CMK (cell line): Measurements from ENCODE around the gene MYBPH.

ENCODE experiments used
- DNase-seq: peaks from one replicate; pipeline ENCODE4 v3.0.0-alpha.2; 2010; ENCODE audit warnings: low read depth

The MYBPH gene

DNA sequence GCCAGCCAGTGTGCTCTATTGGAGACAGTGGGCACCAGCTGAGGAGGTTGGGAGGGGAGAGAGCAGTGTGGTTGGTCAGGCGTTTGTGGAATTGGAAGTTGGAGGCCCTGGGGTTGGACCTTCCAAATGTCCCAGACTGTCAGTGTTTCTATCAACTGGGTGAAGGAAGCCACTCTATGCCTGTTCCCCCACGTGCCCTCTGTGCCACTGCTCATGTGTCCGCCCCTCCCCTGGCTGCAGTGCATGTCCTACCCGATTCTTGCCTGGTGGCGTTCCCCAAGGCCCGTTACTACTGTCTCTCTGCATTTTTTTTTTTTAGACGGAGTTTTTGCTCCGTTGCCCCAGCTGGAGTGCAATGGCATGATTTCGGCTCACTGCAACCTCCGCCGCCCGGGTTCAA is 27.0 kb downstream of the MYBPH start:
- DNase-seq: no peak

- DNase-seq: no peak
Observed at GRCh38 chr1:203148127-203148526, 27.5 kb downstream of the MYBPH start.

- DNase-seq: no peak
Observed at GRCh38 chr1:203147376-203147775, 28.2 kb downstream of the MYBPH start.

- DNase-seq: no peak
Observed at GRCh38 chr1:203146537-203146936, 29.1 kb downstream of the MYBPH start.

DNA sequence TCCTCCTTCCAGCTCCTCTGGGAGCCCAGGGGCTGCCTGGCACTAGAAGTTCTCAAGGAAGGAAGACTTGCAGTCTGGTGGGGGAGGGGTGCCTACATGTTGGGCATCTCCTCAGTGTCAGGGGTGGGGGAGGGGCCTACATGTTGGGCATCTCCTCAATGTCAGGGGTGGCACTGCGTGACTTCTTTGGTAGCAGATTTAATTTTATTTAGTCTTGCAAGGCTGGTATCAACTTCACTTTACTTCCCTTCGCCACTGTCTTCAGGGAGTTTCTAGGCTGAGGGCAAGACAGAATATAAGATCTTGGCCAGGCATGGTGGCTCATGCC is 29.6 kb downstream of the MYBPH start:
- DNase-seq: no peak

DNA sequence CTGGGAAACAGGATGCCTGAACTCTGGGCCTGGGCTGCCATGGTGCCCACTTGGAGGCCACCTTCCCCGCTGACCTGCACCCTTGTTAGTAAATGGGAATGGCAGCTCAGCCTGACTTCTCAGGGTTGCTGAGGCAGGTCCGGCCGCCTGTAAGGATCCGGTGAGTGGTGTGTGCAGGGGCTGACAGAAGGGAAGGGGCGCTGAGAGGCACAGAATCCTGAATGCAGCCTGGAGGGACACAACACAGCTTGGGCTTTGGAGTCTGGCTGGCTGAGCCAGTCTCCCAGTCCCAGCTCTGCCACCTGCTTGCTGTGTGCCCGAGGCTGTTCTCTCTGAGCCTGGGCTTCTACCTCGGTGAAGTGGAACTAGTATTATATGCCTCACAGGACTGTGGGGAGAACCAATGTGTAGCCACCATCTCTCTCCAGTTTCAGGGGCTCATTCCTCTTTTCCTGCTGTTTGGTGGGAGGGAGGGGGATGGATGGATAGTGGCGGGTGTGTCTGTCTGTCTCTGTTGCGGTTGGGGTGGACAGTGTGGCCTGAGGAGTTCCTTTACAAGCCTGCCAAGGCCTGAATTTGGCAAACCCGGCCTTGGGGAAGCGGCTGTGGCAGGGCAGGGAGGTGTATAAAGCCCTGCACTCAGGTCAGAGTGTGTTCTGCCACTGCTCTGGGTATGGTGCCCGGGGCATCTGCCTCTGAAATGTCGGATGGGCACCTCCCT is 30.1 kb downstream of the MYBPH start:
- DNase-seq: no peak

GRCh38 chr1:203144661-203145060 is 31.0 kb downstream of the MYBPH start:
- DNase-seq: no peak

GRCh38 chr1:203143641-203144040 is 32.0 kb downstream of the MYBPH start:
- DNase-seq: no peak

- no peak for DNase-seq
Observed at GRCh38 chr1:203142684-203143408, 32.8 kb downstream of the MYBPH start.

- no peak for DNase-seq
Observed at GRCh38 chr1:203142124-203142523, 33.5 kb downstream of the MYBPH start.

DNA sequence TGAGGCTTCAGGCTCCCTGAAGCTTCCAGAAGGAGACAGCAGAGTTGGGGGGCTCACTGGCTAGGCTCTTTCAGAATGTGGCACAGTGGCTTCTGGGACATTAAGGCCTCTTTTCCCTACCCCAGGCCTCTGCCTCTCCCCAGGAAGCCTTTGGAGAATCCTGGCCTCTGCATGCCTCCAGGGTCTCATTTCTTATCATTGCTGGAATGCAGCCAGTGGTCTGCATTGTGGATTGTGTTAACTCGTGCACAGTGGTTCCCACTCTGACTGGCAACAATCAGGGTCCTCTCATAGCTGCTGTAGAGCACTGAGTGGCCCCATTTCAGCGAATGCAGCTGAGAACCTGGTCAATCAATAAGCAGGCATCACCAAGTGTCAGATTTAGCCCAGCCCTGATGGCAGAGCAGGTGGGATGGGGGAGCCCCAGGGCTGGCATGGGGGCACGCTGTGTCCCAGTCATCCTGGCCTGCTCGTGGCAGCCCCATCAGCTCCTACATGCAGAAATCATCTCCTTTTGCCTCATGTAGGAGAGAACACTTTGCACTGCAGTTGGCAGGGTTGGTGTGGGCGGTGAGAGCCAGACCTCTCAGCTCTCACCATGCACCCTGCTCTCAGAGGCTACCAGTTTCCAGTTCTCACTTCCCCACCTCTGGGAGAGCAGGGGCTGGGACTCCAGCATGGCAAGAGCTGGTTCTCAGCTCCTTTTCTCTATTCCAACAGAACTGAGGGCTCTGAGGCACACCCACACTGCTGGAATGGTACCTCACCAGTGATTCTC is 34.7 kb downstream of the MYBPH start:
- DNase-seq: no peak

- DNase-seq: no peak
Observed at GRCh38 chr1:203139976-203140475, 35.6 kb downstream of the MYBPH start.

DNA sequence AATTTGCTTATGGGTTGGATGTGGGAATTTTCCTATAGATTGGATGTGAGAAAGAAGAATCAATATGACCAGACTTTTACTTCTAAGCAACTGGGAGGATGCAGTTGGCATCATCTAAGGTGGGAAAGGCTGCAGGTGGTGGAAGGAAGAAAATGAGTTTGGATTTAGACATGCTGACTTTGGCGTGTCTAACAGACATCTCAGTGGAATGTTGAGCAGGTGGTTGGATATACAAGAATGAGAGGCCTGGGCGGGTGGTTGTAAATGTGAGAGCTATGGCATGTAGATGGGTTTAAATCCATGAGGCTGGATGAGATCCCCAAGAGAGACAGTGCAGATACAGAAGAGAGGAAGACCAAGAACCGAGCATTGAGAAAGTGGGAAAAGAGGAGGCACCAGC is 37.6 kb downstream of the MYBPH start:
- no peak for DNase-seq

- DNase-seq: no peak
Observed at GRCh38 chr1:203137324-203137723, 38.3 kb downstream of the MYBPH start.

- DNase-seq: no peak
Observed at GRCh38 chr1:203136409-203137042, 39.1 kb downstream of the MYBPH start.

GRCh38 chr1:203135636-203136305 is 39.9 kb downstream of the MYBPH start:
- peak; percentile 31 for DNase-seq

- no peak for DNase-seq
Observed at GRCh38 chr1:203133970-203134725, 41.5 kb downstream of the MYBPH start.

GRCh38 chr1:203131548-203132200 is 44.0 kb downstream of the MYBPH start:
- DNase-seq: no peak

GRCh38 chr1:203130358-203130985 is 45.2 kb downstream of the MYBPH start:
- no peak for DNase-seq
